ENCODE measurements around the gene CST7.
"Not testable (repeated sequence)": the region's sequence is repeated elsewhere in the genome, so short reads cannot be mapped to it uniquely, and the experiment has no call there.

DNA sequence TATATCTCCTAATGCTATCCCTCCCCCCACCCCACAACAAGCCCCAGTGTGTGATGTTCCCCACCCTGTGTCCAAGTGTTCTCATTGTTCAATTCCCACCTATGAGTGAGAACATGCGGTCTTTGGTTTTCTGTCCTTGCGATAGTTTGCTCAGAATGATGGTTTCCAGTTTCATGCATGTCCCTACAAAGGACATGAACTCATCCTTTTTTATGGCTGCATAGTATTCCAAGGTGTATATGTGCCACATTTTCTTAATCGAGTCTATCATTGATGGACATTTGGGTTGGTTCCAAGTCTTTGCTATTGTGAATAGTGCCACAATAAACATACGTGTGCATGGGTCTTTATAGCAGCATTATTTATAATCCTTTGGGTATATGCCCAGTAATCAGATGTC is 52.3 kb downstream of the CST7 start:
- not testable (repeated sequence) for TF ChIP-seq SOX15 (CRISPR knock-in tag; IDR thresholded peaks at IDR 0.05); NR2C2 (CRISPR knock-in tag; IDR thresholded peaks at IDR 0.05); SP1 (CRISPR knock-in tag; conservative IDR thresholded peaks at IDR 0.05); RELA (CRISPR knock-in tag; IDR thresholded peaks at IDR 0.05; ENCODE audit: borderline replicate concordance); ELF4 (CRISPR knock-in tag; IDR thresholded peaks at IDR 0.05; ENCODE audit: low read depth); ZNF263 (CRISPR knock-in tag; IDR thresholded peaks at IDR 0.05; ENCODE audit: low read depth); SMAD3 (CRISPR knock-in tag; IDR thresholded peaks at IDR 0.05; ENCODE audit: borderline replicate concordance)
- TF ChIP-seq, protein P1, sequence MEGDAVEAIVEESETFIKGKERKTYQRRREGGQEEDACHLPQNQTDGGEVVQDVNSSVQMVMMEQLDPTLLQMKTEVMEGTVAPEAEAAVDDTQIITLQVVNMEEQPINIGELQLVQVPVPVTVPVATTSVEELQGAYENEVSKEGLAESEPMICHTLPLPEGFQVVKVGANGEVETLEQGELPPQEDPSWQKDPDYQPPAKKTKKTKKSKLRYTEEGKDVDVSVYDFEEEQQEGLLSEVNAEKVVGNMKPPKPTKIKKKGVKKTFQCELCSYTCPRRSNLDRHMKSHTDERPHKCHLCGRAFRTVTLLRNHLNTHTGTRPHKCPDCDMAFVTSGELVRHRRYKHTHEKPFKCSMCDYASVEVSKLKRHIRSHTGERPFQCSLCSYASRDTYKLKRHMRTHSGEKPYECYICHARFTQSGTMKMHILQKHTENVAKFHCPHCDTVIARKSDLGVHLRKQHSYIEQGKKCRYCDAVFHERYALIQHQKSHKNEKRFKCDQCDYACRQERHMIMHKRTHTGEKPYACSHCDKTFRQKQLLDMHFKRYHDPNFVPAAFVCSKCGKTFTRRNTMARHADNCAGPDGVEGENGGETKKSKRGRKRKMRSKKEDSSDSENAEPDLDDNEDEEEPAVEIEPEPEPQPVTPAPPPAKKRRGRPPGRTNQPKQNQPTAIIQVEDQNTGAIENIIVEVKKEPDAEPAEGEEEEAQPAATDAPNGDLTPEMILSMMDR (IDR thresholded peaks at IDR 0.05) = not testable (repeated sequence)
- TF ChIP-seq, protein P2, sequence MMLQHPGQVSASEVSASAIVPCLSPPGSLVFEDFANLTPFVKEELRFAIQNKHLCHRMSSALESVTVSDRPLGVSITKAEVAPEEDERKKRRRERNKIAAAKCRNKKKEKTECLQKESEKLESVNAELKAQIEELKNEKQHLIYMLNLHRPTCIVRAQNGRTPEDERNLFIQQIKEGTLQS (CRISPR knock-in tag; conservative IDR thresholded peaks at IDR 0.05) = not testable (repeated sequence)
- TF ChIP-seq, protein P3, sequence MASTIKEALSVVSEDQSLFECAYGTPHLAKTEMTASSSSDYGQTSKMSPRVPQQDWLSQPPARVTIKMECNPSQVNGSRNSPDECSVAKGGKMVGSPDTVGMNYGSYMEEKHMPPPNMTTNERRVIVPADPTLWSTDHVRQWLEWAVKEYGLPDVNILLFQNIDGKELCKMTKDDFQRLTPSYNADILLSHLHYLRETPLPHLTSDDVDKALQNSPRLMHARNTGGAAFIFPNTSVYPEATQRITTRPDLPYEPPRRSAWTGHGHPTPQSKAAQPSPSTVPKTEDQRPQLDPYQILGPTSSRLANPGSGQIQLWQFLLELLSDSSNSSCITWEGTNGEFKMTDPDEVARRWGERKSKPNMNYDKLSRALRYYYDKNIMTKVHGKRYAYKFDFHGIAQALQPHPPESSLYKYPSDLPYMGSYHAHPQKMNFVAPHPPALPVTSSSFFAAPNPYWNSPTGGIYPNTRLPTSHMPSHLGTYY (CRISPR knock-in tag; IDR thresholded peaks at IDR 0.05) = not testable (repeated sequence)
- TF ChIP-seq, protein P4, sequence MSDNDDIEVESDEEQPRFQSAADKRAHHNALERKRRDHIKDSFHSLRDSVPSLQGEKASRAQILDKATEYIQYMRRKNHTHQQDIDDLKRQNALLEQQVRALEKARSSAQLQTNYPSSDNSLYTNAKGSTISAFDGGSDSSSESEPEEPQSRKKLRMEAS (CRISPR knock-in tag; IDR thresholded peaks at IDR 0.05) = not testable (repeated sequence)
